HEK293 (cell line): ENCODE results near the gene MRPL36.

Experiments used
- CTCF ChIA-PET: fragments of 350-600 bp; formaldehyde crosslinking; extraction: SDS; loops from one replicate; lab custom pipeline; 2021; ENCODE audit warnings: antibody characterized with exemption; lab: Yijun Ruan, JAX
- POLR2A ChIA-PET: fragments of 300-600 bp; formaldehyde crosslinking; extraction: SDS; loops from one replicate; lab custom pipeline; 2020; ENCODE audit warnings: antibody characterized with exemption, inconsistent platforms; lab: Yijun Ruan, JAX
- H3K27ac ChIP-seq: fragments of 200-500 bp; sonication (Bioruptor generic); 2 replicates; pipeline ENCODE4 v1.5.1; 2014; ENCODE audit warnings: low read depth, low read length, control low read depth, inconsistent platforms; ENCODE audit errors: extremely low read depth
- H3K36me3 ChIP-seq, 2 experiments: fragments of 200-500 bp in 1 of 2; sonication (Bioruptor generic) in 1 of 2; 1 replicate in 1 of 2; 2 replicates in 1 of 2; pipeline ENCODE4 v1.5.1; 2014 to 2017; ENCODE audit warnings: inconsistent platforms in 2 of 2, low read length in 2 of 2; ENCODE audit not compliant: control insufficient read depth in 2 of 2, insufficient read depth in 1 of 2
- H3K4me1 ChIP-seq: fragments of 200-500 bp; sonication (Bioruptor generic); 2 replicates; pipeline ENCODE4 v1.5.1; 2014; ENCODE audit warnings: mild to moderate bottlenecking, low read length, inconsistent platforms; ENCODE audit not compliant: control insufficient read depth, insufficient read depth
- H3K4me3 ChIP-seq: 2 replicates; pipeline ENCODE4 v1.5.1; 2011; ENCODE audit warnings: low read depth, mild to moderate bottlenecking, control low read depth, low read length, moderate library complexity
- H3K9me3 ChIP-seq: fragments of 200-500 bp; sonication (Bioruptor generic); 2 replicates; pipeline ENCODE4 v1.5.1; 2014; ENCODE audit warnings: low read depth, low read length, inconsistent platforms; ENCODE audit not compliant: control insufficient read depth, insufficient read depth
- AEBP2 ChIP-seq: fragments of 450-650 bp; formaldehyde crosslinking; IDR thresholded peaks from 2 replicates; pipeline ENCODE4 v1.5.1; 2016; ENCODE audit warnings: missing biosample characterization, missing genetic modification characterization, borderline replicate concordance
- BCL11B ChIP-seq: fragments of 450-650 bp; formaldehyde crosslinking; IDR thresholded peaks from 2 replicates; pipeline ENCODE4 v1.5.1; 2016; ENCODE audit warnings: low read depth, missing biosample characterization, missing genetic modification characterization
- GLIS2 ChIP-seq: fragments of 450-650 bp; formaldehyde crosslinking; IDR thresholded peaks from 2 replicates; pipeline ENCODE4 v1.5.1; 2016; ENCODE audit warnings: missing biosample characterization, missing genetic modification characterization
- KLF7 ChIP-seq: fragments of 450-650 bp; formaldehyde crosslinking; IDR thresholded peaks from 2 replicates; pipeline ENCODE4 v1.5.1; 2016; ENCODE audit warnings: missing biosample characterization, missing genetic modification characterization, borderline replicate concordance
- SP2 ChIP-seq: fragments of 450-650 bp; formaldehyde crosslinking; IDR thresholded peaks from 2 replicates; pipeline ENCODE4 v1.5.1; 2016; ENCODE audit warnings: missing biosample characterization, missing genetic modification characterization
- TSHZ1 ChIP-seq: fragments of 450-650 bp; formaldehyde crosslinking; IDR thresholded peaks from 2 replicates; pipeline ENCODE4 v1.5.1; 2016; ENCODE audit warnings: missing biosample characterization, missing genetic modification characterization, borderline replicate concordance
- ZNF155 ChIP-seq: fragments of 450-650 bp; formaldehyde crosslinking; IDR thresholded peaks from 2 replicates; pipeline ENCODE4 v1.5.1; 2016; ENCODE audit warnings: missing biosample characterization, missing genetic modification characterization
- ZNF274 ChIP-seq, 2 experiments: fragments of 200-500 bp in 1 of 2; fragments of 450-650 bp in 1 of 2; sonication (Bioruptor generic) in 1 of 2; formaldehyde crosslinking in 1 of 2; IDR thresholded peaks; 2 replicates each; pipeline versions ENCODE4 v1.5.1 to v1.6.1; 2014 to 2016; ENCODE audit warnings: borderline replicate concordance in 1 of 2, inconsistent platforms in 1 of 2, low read length in 1 of 2, missing biosample characterization in 1 of 2, missing genetic modification characterization in 1 of 2
- ZNF366 ChIP-seq: fragments of 450-650 bp; formaldehyde crosslinking; conservative IDR thresholded peaks from 2 replicates; pipeline ENCODE4 v1.5.1; 2016; ENCODE audit warnings: missing biosample characterization, missing genetic modification characterization
- ZNF548 ChIP-seq: fragments of 450-650 bp; formaldehyde crosslinking; IDR thresholded peaks from 2 replicates; pipeline ENCODE4 v1.5.1; 2016; ENCODE audit warnings: missing biosample characterization, missing genetic modification characterization
- ZNF549 ChIP-seq: fragments of 450-650 bp; IDR thresholded peaks from 2 replicates; pipeline ENCODE4 v1.5.1; 2018; ENCODE audit warnings: missing biosample characterization, missing genetic modification characterization, mild to moderate bottlenecking, inconsistent platforms, moderate library complexity
- ZNF561 ChIP-seq: fragments of 450-650 bp; IDR thresholded peaks from 2 replicates; pipeline ENCODE4 v1.5.1; 2018; ENCODE audit warnings: missing biosample characterization, missing genetic modification characterization, borderline replicate concordance
- ZNF596 ChIP-seq: fragments of 450-650 bp; IDR thresholded peaks from 2 replicates; pipeline ENCODE4 v1.5.0; 2018; ENCODE audit warnings: missing biosample characterization, mild to moderate bottlenecking, missing genetic modification characterization, moderate library complexity
- ZNF621 ChIP-seq: fragments of 450-650 bp; formaldehyde crosslinking; IDR thresholded peaks from 2 replicates; pipeline ENCODE4 v1.5.1; 2017; ENCODE audit warnings: missing biosample characterization, missing genetic modification characterization
- ZNF830 ChIP-seq: fragments of 450-650 bp; IDR thresholded peaks from 2 replicates; pipeline ENCODE4 v1.5.0; 2018; ENCODE audit warnings: missing biosample characterization, missing genetic modification characterization, low read depth, mild to moderate bottlenecking, moderate library complexity
- TF ChIP-seq, protein P1 (sequence below): fragments of 450-650 bp; formaldehyde crosslinking; IDR thresholded peaks from 2 replicates; pipeline ENCODE4 v1.5.1; 2016; ENCODE audit warnings: missing biosample characterization, missing genetic modification characterization
- TF ChIP-seq, protein P2 (sequence below): fragments of 450-650 bp; formaldehyde crosslinking; IDR thresholded peaks from 2 replicates; pipeline ENCODE4 v1.5.1; 2016; ENCODE audit warnings: missing biosample characterization, missing genetic modification characterization

Gene MRPL36

DNA sequence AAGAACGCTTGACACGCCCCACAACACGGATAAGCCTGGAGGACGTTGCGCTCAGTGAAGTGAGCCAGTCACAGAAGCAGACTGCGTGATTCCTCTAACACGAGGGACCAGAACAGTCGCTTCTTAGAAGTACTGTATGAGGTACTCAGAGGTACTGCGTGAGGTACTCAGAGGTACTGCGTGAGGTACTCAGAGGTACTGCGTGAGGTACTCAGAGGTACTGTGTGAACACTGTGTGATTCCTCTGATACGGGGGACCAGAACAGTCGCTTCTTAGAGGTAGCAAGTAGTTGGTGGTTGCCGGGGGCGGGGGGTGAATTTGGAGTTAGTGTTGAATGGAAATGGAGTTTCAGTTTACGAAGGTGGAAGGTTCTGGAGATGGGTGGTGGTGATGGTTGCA, 7.3 kb upstream of the MRPL36 start:
- ChIA-PET POLR2A (no interaction called here), CTCF (no interaction called here)
- H3K4me3 ChIP-seq: no peak overlapping the region
- TF ChIP-seq GLIS2 (tag by site-specific recombination) (no peak), ZNF549 (no peak), ZNF596 (tag by site-specific recombination) (no peak), AEBP2 (tag by site-specific recombination) (no peak), ZNF830 (tag by site-specific recombination) (no peak), BCL11B (tag by site-specific recombination) (no peak), SP2 (tag by site-specific recombination) (no peak), ZNF274 (IDR thresholded peaks at IDR 0.05; ENCODE audit: low read length) (no peak), ZNF274 (tag by site-specific recombination; IDR thresholded peaks at IDR 0.05; ENCODE audit: borderline replicate concordance) (no peak), ZNF561 (tag by site-specific recombination) (no peak), KLF7 (no peak), ZNF621 (tag by site-specific recombination) (no peak), ZNF155 (tag by site-specific recombination) (no peak), ZNF366 (tag by site-specific recombination) (no peak), ZNF548 (no peak)
- TF ChIP-seq, protein P1, sequence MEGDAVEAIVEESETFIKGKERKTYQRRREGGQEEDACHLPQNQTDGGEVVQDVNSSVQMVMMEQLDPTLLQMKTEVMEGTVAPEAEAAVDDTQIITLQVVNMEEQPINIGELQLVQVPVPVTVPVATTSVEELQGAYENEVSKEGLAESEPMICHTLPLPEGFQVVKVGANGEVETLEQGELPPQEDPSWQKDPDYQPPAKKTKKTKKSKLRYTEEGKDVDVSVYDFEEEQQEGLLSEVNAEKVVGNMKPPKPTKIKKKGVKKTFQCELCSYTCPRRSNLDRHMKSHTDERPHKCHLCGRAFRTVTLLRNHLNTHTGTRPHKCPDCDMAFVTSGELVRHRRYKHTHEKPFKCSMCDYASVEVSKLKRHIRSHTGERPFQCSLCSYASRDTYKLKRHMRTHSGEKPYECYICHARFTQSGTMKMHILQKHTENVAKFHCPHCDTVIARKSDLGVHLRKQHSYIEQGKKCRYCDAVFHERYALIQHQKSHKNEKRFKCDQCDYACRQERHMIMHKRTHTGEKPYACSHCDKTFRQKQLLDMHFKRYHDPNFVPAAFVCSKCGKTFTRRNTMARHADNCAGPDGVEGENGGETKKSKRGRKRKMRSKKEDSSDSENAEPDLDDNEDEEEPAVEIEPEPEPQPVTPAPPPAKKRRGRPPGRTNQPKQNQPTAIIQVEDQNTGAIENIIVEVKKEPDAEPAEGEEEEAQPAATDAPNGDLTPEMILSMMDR (tag by site-specific recombination): no peak
- TF ChIP-seq, protein P2, sequence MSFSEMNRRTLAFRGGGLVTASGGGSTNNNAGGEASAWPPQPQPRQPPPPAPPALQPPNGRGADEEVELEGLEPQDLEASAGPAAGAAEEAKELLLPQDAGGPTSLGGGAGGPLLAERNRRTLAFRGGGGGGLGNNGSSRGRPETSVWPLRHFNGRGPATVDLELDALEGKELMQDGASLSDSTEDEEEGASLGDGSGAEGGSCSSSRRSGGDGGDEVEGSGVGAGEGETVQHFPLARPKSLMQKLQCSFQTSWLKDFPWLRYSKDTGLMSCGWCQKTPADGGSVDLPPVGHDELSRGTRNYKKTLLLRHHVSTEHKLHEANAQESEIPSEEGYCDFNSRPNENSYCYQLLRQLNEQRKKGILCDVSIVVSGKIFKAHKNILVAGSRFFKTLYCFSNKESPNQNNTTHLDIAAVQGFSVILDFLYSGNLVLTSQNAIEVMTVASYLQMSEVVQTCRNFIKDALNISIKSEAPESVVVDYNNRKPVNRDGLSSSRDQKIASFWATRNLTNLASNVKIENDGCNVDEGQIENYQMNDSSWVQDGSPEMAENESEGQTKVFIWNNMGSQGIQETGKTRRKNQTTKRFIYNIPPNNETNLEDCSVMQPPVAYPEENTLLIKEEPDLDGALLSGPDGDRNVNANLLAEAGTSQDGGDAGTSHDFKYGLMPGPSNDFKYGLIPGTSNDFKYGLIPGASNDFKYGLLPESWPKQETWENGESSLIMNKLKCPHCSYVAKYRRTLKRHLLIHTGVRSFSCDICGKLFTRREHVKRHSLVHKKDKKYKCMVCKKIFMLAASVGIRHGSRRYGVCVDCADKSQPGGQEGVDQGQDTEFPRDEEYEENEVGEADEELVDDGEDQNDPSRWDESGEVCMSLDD (tag by site-specific recombination): no peak
- H3K27ac ChIP-seq: no peak overlapping the region
- no peaks in the 10 kb centered on the region for H3K9me3 ChIP-seq
- H3K36me3 ChIP-seq: peaks cover 45 to 94% of the 10 kb centered on the region in 2 experiments
- H3K4me1 ChIP-seq: no peaks in the 10 kb centered on the region

- POLR2A ChIA-PET: no interaction called here
- Histone ChIP-seq H3K4me1 (no peaks in the 10 kb centered on the region), H3K4me3 (no peak overlapping the region), H3K27ac (no peak overlapping the region), H3K9me3 (no peaks in the 10 kb centered on the region)
- CTCF ChIA-PET: no interaction called here
- TF ChIP-seq TSHZ1 (tag by site-specific recombination): no peak
- TF ChIP-seq, all 188 proteins: peak for 0
- peaks cover 38 to 86% of the 10 kb centered on the region in 2 experiments for H3K36me3 ChIP-seq
Observed at GRCh38 chr5:1806199-1806598, 6.6 kb upstream of the MRPL36 start.
